ENCODE data around the gene MMEL1. TPM values are rescaled to one million over a fixed set of nuclear protein-coding genes. Genes with fewer than 3 reads are reported as not detected.
A peak's percentile ranks its signal among the peaks of the same experiment; 100 is the strongest.
"Not testable (repeated sequence)": the region's sequence is repeated elsewhere in the genome, so short reads cannot be mapped to it uniquely, and the experiment has no call there.

Gene MMEL1
- polyA plus RNA-seq, 6 donors from 2014 or later, result 1.0 to 8.5 (median 5.3) TPM; not detected in 1

- H3K27ac Mint-ChIP-seq, result peak overlapping the region in 1 of 6 donors; percentile 59
Observed at GRCh38 chr1:2574350-2574749, 58.5 kb downstream of the MMEL1 start.

GRCh38 chr1:2573250-2573920, 59.4 kb downstream of the MMEL1 start:
- Mint-ChIP-seq H3K36me3 (peaks cover 0 to 17% of the 10 kb centered on the region in 2 donors), H3K4me3 (peak overlapping the region in 3 of 8 donors; percentile 18 to 36 (median 23)), H3K9me3 (peaks cover 0 to 14% (median 10%) of the 10 kb centered on the region in 7 donors), H3K27ac (peak overlapping the region in 4 of 6 donors; percentile 14 to 80 (median 68)), H3K4me1 (peaks cover 22 to 44% (median 22%) of the 10 kb centered on the region in 3 donors), H3K27me3 (no peaks in the 10 kb centered on the region)
- ATAC-seq (ENCODE audit: low read depth in 2 of 2) (no peak), DNase-seq (no peak)

More at GRCh38 chr1:2574350-2574749, 58.5 kb downstream of the MMEL1 start:
- DNase-seq (no peak), ATAC-seq (ENCODE audit: low read depth in 2 of 2) (no peak)
- Mint-ChIP-seq H3K9me3 (peaks cover 0 to 14% (median 10%) of the 10 kb centered on the region in 7 donors), H3K27me3 (no peaks in the 10 kb centered on the region), H3K4me3 (peak overlapping the region in 1 of 8 donors; percentile 62), H3K4me1 (peaks cover 30 to 53% (median 32%) of the 10 kb centered on the region in 3 donors), H3K36me3 (peaks cover 0 to 24% of the 10 kb centered on the region in 2 donors)

- no peak for ATAC-seq (ENCODE audit: low read depth in 2 of 2)
- peaks cover 0 to 14% (median 10%) of the 10 kb centered on the region in 7 donors for H3K9me3 Mint-ChIP-seq
- no peak for DNase-seq
- peaks cover 0 to 17% of the 10 kb centered on the region in 2 donors for H3K36me3 Mint-ChIP-seq
- H3K27me3 Mint-ChIP-seq, result no peaks in the 10 kb centered on the region
- H3K4me3 Mint-ChIP-seq, result no peak overlapping the region
- H3K4me1 Mint-ChIP-seq, result peaks cover 13 to 25% (median 14%) of the 10 kb centered on the region in 3 donors
- H3K27ac Mint-ChIP-seq, result peak overlapping the region in 1 of 6 donors; percentile 52
Observed at GRCh38 chr1:2571348-2571747, 61.5 kb downstream of the MMEL1 start.

GRCh38 chr1:2570332-2570731, 62.5 kb downstream of the MMEL1 start:
- peaks cover 0 to 14% (median 10%) of the 10 kb centered on the region in 7 donors for H3K9me3 Mint-ChIP-seq
- peak overlapping the region in 1 of 6 donors; percentile 75 for H3K27ac Mint-ChIP-seq
- no peak for ATAC-seq (ENCODE audit: low read depth in 2 of 2)

GRCh38 chr1:2569703-2570102, 63.1 kb downstream of the MMEL1 start:
- Mint-ChIP-seq H3K9me3 (peaks cover 0 to 14% (median 10%) of the 10 kb centered on the region in 7 donors), H3K4me1 (peaks cover 8 to 14% (median 12%) of the 10 kb centered on the region in 3 donors), H3K36me3 (peaks cover 0 to 17% of the 10 kb centered on the region in 2 donors)
- not testable (repeated sequence) for DNase-seq; H3K27me3 Mint-ChIP-seq; H3K4me3 Mint-ChIP-seq; ATAC-seq (ENCODE audit: low read depth in 2 of 2); H3K27ac Mint-ChIP-seq

More at GRCh38 chr1:2570332-2570731, 62.5 kb downstream of the MMEL1 start:
- no peak for DNase-seq
- no peaks in the 10 kb centered on the region for H3K27me3 Mint-ChIP-seq
- peaks cover 3 to 14% (median 7%) of the 10 kb centered on the region in 3 donors for H3K4me1 Mint-ChIP-seq
- peaks cover 0 to 17% of the 10 kb centered on the region in 2 donors for H3K36me3 Mint-ChIP-seq
- H3K4me3 Mint-ChIP-seq, result no peak overlapping the region

GRCh38 chr1:2569060-2569459, 63.8 kb downstream of the MMEL1 start:
- DNase-seq (no peak), ATAC-seq (ENCODE audit: low read depth in 2 of 2) (no peak)
- Mint-ChIP-seq H3K27ac (peak overlapping the region in 1 of 6 donors; percentile 90), H3K4me1 (peaks cover 8 to 14% (median 12%) of the 10 kb centered on the region in 3 donors), H3K27me3 (no peaks in the 10 kb centered on the region), H3K4me3 (no peak overlapping the region), H3K9me3 (peaks cover 0 to 14% (median 10%) of the 10 kb centered on the region in 7 donors), H3K36me3 (peaks cover 0 to 17% of the 10 kb centered on the region in 2 donors)

- not testable (repeated sequence) for ATAC-seq (ENCODE audit: low read depth in 2 of 2)
- peaks cover 7 to 14% (median 8%) of the 10 kb centered on the region in 3 donors for H3K4me1 Mint-ChIP-seq
Observed at GRCh38 chr1:2568187-2568816, 64.5 kb downstream of the MMEL1 start.

GRCh38 chr1:2567083-2567679, 65.6 kb downstream of the MMEL1 start:
- no peak overlapping the region for H3K4me3 Mint-ChIP-seq
- H3K36me3 Mint-ChIP-seq, result no peaks in the 10 kb centered on the region
- no peak overlapping the region for H3K27ac Mint-ChIP-seq
- DNase-seq (no peak), ATAC-seq (ENCODE audit: low read depth in 2 of 2) (no peak)
- no peaks in the 10 kb centered on the region for H3K9me3 Mint-ChIP-seq
- H3K27me3 Mint-ChIP-seq, result no peaks in the 10 kb centered on the region
- H3K4me1 Mint-ChIP-seq, result peaks cover 1 to 11% (median 9%) of the 10 kb centered on the region in 3 donors

More at GRCh38 chr1:2568187-2568816, 64.5 kb downstream of the MMEL1 start:
- not testable (repeated sequence) for H3K36me3 Mint-ChIP-seq, H3K9me3 Mint-ChIP-seq, H3K27me3 Mint-ChIP-seq, H3K27ac Mint-ChIP-seq, H3K4me3 Mint-ChIP-seq, DNase-seq

- DNase-seq (no peak), ATAC-seq (ENCODE audit: low read depth in 2 of 2) (no peak)
- H3K4me3 Mint-ChIP-seq, result no peak overlapping the region
- H3K36me3 Mint-ChIP-seq, result peaks cover 0 to 3% of the 10 kb centered on the region in 2 donors
- peaks cover 3 to 16% (median 11%) of the 10 kb centered on the region in 3 donors for H3K4me1 Mint-ChIP-seq
- H3K27ac Mint-ChIP-seq, result peak overlapping the region in 2 of 6 donors; percentile 52 to 85
- H3K27me3 Mint-ChIP-seq, result no peaks in the 10 kb centered on the region
- H3K9me3 Mint-ChIP-seq, result no peaks in the 10 kb centered on the region
Observed at GRCh38 chr1:2566101-2567045, 66.4 kb downstream of the MMEL1 start.

- Mint-ChIP-seq H3K4me1 (peaks cover 4 to 20% (median 15%) of the 10 kb centered on the region in 3 donors), H3K9me3 (no peaks in the 10 kb centered on the region), H3K4me3 (no peak overlapping the region), H3K27ac (peak overlapping the region in 2 of 6 donors; percentile 41 to 83), H3K36me3 (peaks cover 0 to 9% of the 10 kb centered on the region in 2 donors), H3K27me3 (no peaks in the 10 kb centered on the region)
- ATAC-seq (ENCODE audit: low read depth in 2 of 2), result no peak
- no peak for DNase-seq
Observed at GRCh38 chr1:2564815-2565374, 67.9 kb downstream of the MMEL1 start.

GRCh38 chr1:2564006-2564814, 68.6 kb downstream of the MMEL1 start:
- Mint-ChIP-seq H3K27me3 (no peaks in the 10 kb centered on the region), H3K36me3 (peaks cover 0 to 9% of the 10 kb centered on the region in 2 donors), H3K9me3 (no peaks in the 10 kb centered on the region), H3K4me3 (no peak overlapping the region), H3K27ac (peak overlapping the region in 3 of 6 donors; percentile 38 to 83 (median 51)), H3K4me1 (peaks cover 4 to 20% (median 15%) of the 10 kb centered on the region in 3 donors)
- ATAC-seq (ENCODE audit: low read depth in 2 of 2), result no peak
- no peak for DNase-seq
